NOMO-1 (cell line): ENCODE results near the gene LHFPL4.
A peak's percentile ranks its signal among the peaks of the same experiment; 100 is the strongest.
"Not testable (repeated sequence)": the region's sequence is repeated elsewhere in the genome, so short reads cannot be mapped to it uniquely, and the experiment has no call there.

Experiments
- DNase-seq, 2 experiments: peaks; one replicate each; lab custom pipeline; 2025; ENCODE audit not compliant: unreplicated experiment in 2 of 2; lab: John Stamatoyannopoulos, UW

The LHFPL4 gene

DNA sequence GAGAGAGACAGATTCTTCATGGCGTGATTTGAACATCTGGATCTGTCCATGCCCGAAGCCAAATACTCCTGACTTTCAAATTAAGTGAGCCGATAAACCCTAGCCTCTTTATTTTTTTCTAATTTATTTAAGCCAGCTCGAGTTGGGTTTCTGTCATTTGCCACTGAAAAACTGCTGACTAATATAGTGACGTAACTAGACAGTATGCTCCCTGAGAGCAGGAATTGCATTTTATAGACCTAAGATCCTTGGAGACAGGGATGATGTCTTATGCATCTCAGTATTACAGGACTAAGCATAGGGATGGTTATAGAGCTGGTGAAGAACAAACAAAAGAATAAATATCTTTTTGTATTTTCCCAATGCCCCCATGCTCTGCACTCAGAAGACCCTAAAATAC, 4.6 kb downstream of the LHFPL4 start:
- DNase-seq: no peak

DNA sequence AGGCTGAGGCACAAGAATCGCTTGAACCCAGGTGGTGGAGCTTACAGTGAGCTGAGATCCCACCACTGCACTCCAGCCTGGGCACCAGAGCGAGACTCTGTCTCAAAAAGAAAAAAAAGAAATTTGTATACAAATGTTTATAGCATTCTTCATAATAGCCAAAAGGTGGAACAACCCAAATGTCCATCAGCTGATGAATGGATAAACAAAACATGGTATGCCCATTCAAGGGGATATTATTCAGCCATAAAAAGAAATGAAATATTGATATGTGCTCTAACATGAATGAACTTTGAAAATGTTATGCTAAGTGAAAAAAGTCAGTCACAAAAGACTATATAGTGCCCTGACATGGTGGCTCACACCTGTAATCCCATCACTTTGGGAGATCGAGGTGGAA, 11.4 kb downstream of the LHFPL4 start:
- DNase-seq: no peak

GRCh38 chr3:9536212-9536611, 17.4 kb downstream of the LHFPL4 start:
- no peak for DNase-seq

DNA sequence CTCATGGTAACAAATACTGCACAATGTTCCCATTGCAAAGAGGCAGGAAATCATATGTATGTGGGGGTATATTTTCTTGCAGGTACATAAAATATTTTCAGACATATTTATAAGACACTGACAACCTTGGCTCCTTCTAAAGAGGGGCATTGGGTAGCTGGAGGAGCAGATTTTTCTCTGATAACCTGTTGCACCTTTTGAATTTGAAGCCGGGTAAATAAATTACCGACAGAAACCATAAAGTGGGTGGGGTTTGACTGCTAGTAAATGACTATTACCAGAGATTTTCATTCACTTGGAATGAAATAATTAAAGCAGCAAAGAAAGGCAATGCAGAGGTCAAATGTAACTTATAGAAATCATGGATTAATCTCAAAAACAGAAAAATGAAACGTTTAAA, 19.2 kb downstream of the LHFPL4 start:
- DNase-seq: no peak

- DNase-seq: no peak
Measured at GRCh38 chr3:9525078-9525477, 28.5 kb downstream of the LHFPL4 start.

DNA sequence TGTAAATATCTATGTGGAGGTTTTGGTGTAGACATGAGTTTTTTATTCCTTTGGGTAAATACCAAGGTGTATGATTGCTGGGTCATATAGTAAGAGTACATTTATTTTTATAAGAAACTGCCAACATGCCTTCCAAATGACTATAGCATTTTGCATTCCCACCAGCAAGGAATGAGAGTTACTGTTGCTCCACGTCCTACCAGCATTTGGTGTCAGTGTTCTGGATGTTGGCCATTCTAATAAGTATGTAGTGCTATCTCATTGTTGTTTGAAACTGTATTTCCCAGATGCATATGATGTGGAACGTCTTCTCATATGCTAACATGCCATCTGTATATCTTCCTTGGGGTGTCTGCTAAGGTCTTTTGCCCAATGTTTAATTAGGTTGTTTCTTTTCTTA, 38.7 kb downstream of the LHFPL4 start:
- no peak for DNase-seq

DNA sequence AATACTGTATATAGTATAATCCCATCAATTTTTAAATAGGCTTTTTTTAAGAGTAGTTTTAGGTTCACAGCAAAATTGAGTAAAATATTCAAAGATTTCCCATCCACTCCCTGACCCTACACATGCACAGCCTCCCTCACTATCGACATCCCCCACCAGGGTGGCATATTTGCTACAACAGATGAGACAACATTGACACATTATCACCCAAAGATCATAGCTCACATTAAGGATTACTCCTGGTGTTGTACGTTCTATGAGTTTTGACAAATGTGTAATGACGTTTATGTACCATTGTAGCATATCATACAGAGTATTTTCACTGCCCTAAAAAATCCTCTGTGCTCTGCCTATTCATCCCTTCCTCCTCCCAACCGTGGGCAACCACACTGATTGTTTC, 39.3 kb downstream of the LHFPL4 start:
- no peak for DNase-seq

DNA sequence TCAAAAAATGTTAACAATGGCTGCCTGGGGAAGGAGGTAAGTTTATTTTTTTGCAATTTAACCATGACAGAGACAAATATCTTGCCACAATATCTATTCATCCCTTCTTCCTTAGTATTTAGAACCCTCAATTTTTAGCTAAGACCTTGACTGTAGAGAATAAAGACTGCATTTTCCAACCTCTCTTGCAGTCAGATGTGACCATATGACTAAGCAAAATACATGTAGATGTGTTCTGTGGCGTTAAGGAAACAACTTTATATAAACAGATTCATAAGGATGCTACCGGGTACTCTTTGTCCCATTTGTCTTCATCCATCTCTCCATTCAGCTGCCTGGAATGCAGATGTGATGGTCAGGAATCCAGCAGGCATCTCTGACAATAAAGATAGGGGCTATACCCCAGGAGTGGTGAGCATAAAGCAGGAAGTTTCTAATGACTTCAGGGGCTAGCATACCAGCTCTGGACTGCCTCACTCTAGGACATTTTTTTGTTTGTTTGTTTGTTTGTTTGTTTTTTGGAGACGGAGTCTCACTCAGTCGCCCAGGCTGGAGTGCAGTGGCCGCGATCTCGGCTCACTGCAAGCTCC, 41.1 kb downstream of the LHFPL4 start:
- no peak for DNase-seq

- no peak for DNase-seq
Measured at GRCh38 chr3:9508781-9509180, 44.8 kb downstream of the LHFPL4 start.

DNA sequence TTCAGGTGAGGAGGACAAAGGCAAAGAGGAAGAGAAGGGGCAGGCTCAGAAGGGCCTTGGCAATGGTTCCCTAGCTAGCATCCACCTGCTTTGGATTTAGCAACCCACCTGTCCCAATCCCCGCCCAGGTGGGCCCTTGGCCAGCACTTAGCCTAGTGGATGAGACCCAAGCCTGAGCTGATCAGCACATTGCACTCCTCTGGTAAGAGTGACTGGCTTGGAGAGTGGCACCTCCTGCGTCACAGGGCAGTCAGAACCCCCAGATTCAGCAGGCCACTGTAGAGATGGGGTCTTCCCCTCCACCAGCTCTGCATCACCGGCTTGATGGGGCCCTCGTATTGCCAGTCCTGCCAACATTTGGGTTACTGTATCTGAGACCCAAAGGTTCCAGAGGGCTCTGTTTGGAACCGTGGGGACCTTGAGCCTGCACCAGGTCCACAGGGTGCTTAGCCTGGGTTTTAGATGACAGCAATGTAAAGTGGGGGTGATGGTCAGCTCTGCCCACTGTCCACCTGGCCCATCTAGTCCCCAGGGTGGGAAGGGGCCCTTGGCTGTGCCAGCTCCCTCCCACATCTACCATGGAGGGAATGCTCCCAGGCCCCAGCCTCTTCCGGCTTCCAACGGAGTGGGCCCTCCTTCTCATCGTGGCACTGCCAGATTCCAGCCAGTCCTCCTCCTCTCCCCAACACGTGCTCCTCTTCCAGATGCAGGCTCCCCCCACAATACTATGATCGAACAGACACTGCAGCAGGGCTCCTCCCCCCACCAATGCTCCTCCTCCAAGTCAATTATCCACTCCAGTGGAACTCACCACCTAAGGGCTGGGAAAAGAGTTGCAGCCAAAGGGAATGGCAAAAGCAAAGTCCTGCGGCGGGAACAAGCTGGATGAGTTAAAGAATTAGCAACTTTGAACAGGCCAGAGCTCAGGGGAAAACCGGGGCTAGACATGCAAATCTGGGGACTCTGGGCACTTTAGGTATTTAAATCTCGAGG, 45.7 kb downstream of the LHFPL4 start:
- no peak for DNase-seq

GRCh38 chr3:9503283-9503682, 50.3 kb downstream of the LHFPL4 start:
- DNase-seq: peak; percentile 30 to 36

GRCh38 chr3:9501226-9501625, 52.4 kb downstream of the LHFPL4 start:
- no peak for DNase-seq

DNA sequence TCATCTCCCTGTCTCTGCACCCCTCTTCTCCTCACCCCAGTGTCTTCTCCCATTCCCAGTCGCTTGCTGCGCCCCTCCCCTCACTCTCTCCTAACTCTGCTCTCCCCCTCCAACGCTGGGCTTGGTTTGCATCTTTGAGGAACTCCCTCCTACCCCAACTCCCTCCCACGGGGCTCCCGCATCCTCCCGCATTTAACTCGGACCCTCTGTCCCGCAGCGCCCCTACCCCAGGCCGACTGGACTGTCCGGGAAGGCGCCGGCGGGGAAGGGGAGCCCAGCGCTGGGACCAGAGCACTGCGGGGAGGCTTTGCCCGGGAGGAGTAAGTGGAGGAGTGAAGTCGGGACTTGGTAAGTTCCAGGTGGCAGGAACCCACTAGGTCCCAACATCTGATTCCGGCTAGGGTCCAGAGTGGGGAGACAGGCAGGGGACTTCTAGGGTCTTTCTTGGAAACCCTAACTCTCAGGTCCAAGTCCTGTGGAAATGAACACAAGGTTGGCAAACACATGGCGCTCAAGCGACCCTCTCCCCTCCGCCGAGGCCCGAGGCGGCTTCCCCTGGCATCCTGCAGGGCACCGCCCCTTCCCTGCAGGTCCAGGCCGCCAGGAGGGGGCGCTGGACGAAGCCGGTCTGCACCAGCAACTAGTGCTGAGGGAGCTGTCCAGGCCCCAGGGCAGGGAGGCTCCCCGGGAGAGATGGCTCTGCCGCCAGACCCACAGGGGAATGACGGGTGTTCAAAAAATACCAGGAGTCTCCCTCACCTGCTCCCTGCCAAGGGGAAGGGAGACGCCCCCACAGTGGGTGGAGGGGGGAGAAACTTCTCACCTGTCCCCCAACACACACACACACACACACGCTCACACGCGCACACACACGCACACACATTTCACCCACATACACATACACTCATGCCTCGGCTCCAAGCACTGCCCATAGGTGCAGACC, 53.2 kb downstream of the LHFPL4 start:
- peak; percentile 15 to 41 for DNase-seq

DNA sequence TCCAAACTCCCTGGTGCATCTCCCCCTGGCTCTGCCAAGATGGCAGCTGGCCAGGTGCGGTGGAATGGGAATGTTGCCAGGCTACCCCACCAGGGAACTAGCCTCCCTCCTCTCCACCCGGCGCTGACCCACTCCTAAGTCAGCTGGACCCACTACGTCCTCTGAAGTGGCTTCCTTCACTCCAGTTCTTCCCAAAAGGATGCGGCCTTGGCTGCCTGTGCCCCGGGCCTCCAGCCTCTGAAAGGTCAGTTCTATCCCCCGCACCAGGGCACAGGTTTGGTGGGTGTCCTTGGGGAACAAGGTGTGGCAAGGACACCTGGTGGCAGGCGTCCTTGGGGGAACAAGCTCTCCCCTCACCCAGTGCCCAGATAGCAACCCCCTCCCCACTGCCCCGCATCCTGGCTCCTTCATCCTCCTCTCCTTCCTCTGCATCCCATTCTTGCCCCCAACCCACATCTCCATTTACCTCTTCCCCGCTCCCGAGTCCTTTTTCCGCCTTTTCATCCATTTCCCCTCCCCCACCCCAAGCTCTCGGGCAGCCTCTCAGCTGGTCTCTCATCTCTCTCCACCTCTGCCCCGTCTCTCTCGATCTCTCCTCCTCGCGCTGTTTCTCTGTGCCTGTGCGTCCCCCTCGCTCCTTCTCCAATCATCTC, 54.0 kb downstream of the LHFPL4 start:
- no peak for DNase-seq

GRCh38 chr3:9498781-9499180, 54.8 kb downstream of the LHFPL4 start:
- no peak for DNase-seq

- no peak for DNase-seq
Measured at GRCh38 chr3:9497821-9498565, 55.6 kb downstream of the LHFPL4 start.

DNA sequence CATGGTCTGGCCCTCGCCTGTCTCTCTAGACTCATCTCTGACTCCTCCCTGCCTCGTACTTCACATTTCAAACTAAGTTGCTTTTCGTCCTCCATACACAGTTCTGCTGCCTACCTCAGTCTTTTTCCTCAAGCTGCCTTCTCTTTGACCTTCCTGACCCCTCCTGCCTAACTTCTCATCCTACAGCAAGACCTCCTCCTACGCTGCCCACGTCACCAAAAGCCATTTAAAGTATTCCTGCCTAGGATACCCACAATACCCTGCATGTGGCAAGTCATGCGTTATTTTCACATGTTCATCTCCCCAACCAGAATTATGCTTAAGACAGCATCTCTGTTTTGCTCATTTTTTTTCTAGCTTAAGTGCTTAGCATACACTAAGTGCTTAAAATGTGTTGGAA, 56.7 kb downstream of the LHFPL4 start:
- no peak for DNase-seq

DNA sequence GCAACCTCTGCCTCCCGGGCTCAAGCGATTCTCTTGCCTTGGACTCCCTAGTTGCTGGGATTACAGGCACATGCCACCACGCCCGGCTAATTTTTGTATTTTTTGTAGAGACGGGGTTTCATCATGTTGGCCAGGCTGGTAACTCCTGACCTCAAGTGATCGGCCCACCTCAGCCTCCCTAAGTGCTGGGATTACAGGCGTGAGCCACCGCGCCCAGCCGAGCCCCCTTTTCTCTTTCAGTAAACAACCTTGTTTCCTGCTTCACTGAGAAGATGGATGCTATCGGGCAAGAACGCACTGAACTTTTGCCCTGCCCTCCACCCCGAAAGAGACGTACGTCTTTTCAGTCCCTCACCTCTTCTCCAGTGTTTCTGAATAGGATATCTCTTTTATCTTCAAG, 59.6 kb downstream of the LHFPL4 start:
- not testable (repeated sequence) for DNase-seq

DNA sequence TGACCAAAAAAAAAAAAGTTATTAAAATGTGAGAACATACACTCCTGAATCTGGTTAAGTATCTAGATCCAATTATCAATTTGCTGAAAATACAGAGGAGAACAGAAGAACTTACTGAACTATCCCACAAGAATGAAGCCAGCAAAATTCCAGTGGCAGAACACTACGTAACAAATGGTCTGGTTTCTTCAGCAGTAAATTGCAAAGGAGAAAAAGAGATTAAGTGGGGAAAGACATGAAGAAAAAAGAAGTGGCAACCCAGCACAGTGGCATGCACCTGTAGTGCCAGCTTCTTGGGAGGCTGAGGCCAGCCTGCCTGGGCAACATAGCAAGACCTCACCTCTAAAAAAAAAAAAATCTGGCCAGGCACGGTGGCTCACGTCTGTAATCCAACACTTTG, 62.1 kb downstream of the LHFPL4 start:
- no peak for DNase-seq

DNA sequence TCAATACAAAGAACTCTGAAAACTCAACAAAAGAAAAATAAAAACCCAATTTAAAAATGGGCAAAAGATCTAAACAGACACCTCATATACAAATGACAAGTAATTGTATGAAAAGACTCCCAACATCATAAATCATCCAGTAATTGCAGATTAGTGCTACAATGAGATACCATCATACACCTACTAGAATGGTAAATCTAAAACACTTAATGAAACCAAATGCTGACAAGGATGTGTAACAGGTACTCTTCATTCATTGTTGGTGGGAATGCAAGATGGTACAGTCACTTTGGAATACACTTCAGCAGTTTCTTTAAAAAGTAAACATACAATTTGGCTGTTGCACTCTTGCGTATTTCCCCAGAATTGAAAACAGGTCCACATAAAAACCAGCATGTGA, 68.4 kb downstream of the LHFPL4 start:
- no peak for DNase-seq
